ENCODE results near the gene DSTN.

Gene DSTN

GRCh38 chr20:17625246-17626051 lies 55.6 kb downstream of the DSTN start:
- no peak for DNase-seq

- no peak for DNase-seq
Observed at GRCh38 chr20:17626217-17627007, 56.5 kb downstream of the DSTN start.

- no peak for DNase-seq
Observed at GRCh38 chr20:17627101-17627955, 57.5 kb downstream of the DSTN start.

GRCh38 chr20:17628101-17628841 lies 58.4 kb downstream of the DSTN start:
- DNase-seq: no peak

- DNase-seq: no peak
Observed at GRCh38 chr20:17629025-17629424, 59.1 kb downstream of the DSTN start.

GRCh38 chr20:17629678-17630089 lies 59.8 kb downstream of the DSTN start:
- DNase-seq: no peak

- no peak for DNase-seq
Observed at GRCh38 chr20:17630151-17630805, 60.4 kb downstream of the DSTN start.

- no peak for DNase-seq
Observed at GRCh38 chr20:17630806-17631195, 60.9 kb downstream of the DSTN start.

GRCh38 chr20:17631576-17632319 lies 61.9 kb downstream of the DSTN start:
- no peak for DNase-seq

- no peak for DNase-seq
Observed at GRCh38 chr20:17633221-17633849, 63.5 kb downstream of the DSTN start.

GRCh38 chr20:17633850-17634500 lies 64.1 kb downstream of the DSTN start:
- no peak for DNase-seq

- no peak for DNase-seq
Observed at GRCh38 chr20:17634661-17635331, 64.9 kb downstream of the DSTN start.

GRCh38 chr20:17635332-17636244 lies 65.7 kb downstream of the DSTN start:
- DNase-seq: no peak

- no peak for DNase-seq
Observed at GRCh38 chr20:17636523-17637412, 66.9 kb downstream of the DSTN start.

GRCh38 chr20:17637413-17637780 lies 67.5 kb downstream of the DSTN start:
- DNase-seq: no peak

- no peak for DNase-seq
Observed at GRCh38 chr20:17637985-17638640, 68.2 kb downstream of the DSTN start.

Measured in DMS 273 treated with DMSO at 0.1 percent for 48 hours (cell line).